ENCODE results near the gene GHRL. TPM values are rescaled to one million over a fixed set of nuclear protein-coding genes. Genes with fewer than 3 reads are reported as not detected.

Gene GHRL
- total and polyA plus RNA-seq, 2 donors (not counting 3 experiments of a cell fraction or from before 2014, with no cell fraction given), result not detected

DNA sequence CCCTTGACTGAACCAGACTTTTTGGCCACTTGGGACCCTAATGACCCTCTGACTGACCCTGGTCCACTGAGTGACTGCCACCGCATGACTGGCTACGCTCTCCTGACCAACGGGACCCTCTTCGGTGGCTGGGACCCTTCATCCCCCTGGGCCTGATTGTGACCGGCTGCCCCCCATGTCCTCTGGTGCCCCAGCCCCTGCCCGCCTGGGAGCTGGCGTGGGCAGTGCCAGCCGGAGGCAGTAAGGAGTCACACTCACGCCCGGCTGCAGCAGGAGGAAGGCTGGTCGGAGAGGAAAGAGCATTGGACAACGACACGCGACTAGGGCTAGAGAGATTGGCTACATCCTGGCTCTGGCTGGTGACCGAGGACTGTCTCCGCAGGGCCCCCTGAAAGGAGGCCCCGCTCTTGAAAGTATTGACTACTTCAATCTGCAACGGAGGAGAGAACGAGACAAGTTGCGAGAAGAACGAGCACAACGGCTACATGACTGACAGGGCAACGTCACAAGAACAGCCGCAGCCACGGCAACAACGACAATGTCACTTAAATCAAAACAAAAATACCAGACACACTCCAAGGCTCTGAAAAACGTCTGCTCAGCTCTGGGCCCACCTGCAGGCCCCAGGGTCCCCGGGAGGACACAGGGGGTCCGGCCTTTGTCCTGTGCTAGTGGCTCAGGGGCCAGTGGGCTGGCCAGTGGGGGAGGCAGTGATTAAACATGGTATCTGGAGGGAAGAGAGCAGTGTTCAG is 43.3 kb upstream of the GHRL start:
- Histone ChIP-seq H3K36me3 (ENCODE audit: control insufficient read depth in 2 of 2, extremely low read depth in 1 of 2, insufficient read depth in 2 of 2, low read length in 2 of 2) (no peaks in the 10 kb centered on the region), H4K20me1 (replicated peaks; ENCODE audit: control insufficient read depth, extremely low read depth, insufficient read depth, low read length) (no peaks in the 10 kb centered on the region), H3K9ac (replicated peaks; ENCODE audit: extremely low read depth, insufficient read depth, low read length) (no peak overlapping the region), H3K27me3 (ENCODE audit: control insufficient read depth in 2 of 2, insufficient read depth in 2 of 2, low read length in 2 of 2) (peaks cover under 1 to 2% of the 10 kb centered on the region in 2 experiments), H3K4me2 (ENCODE audit: insufficient read depth, low read length) (no peak overlapping the region), H2AFZ (ENCODE audit: low read depth, low read length) (no peak overlapping the region), H3K79me2 (ENCODE audit: control insufficient read depth, insufficient read depth, low read length) (no peaks in the 10 kb centered on the region), H3K4me3 (replicated peaks in 1 of 3; ENCODE audit: insufficient read depth in 1 of 3, low read depth in 1 of 3, low read length in 3 of 3) (no peak overlapping the region), H3K9me1 (replicated peaks; ENCODE audit: control insufficient read depth, extremely low read depth, insufficient read depth, low read length) (no peaks in the 10 kb centered on the region), H3K4me1 (ENCODE audit: control insufficient read depth, extremely low read depth, insufficient read depth, low read length) (no peaks in the 10 kb centered on the region), H3K27ac (ENCODE audit: insufficient read depth, low read depth, low read length) (no peak overlapping the region), H3K9me3 (replicated peaks; ENCODE audit: control insufficient read depth, insufficient read depth, low read length) (no peaks in the 10 kb centered on the region)
- dilution Hi-C loops (cut with MboI; ENCODE audit: extremely low pct_ligation_motif_present, low sequenced_read_pairs) (no loop called here), intact Hi-C loops (cut with micrococcal nuclease) (no loop called here)
- ChIA-PET POLR2A (no interaction called here), CTCF (interaction anchor here (1.0 to 1.9 kb wide), 2 partner anchors 15 to 390 kb away, joined by 3 to 5 read pairs; partner anchors contain the start of gene SEC13)
- no peak for DNase-seq (ENCODE audit: low read depth, low spot score)
- BruUV-seq (replicated peaks), result no TSS peak
- no peak for FAIRE-seq
- no peak for TF ChIP-seq MYC (IDR thresholded peaks at IDR 0.05; ENCODE audit: low read depth, low read length)
- TF ChIP-seq, protein P1, sequence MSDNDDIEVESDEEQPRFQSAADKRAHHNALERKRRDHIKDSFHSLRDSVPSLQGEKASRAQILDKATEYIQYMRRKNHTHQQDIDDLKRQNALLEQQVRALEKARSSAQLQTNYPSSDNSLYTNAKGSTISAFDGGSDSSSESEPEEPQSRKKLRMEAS (IDR thresholded peaks at IDR 0.05; ENCODE audit: insufficient read depth, insufficient read length), result no peak

DNA sequence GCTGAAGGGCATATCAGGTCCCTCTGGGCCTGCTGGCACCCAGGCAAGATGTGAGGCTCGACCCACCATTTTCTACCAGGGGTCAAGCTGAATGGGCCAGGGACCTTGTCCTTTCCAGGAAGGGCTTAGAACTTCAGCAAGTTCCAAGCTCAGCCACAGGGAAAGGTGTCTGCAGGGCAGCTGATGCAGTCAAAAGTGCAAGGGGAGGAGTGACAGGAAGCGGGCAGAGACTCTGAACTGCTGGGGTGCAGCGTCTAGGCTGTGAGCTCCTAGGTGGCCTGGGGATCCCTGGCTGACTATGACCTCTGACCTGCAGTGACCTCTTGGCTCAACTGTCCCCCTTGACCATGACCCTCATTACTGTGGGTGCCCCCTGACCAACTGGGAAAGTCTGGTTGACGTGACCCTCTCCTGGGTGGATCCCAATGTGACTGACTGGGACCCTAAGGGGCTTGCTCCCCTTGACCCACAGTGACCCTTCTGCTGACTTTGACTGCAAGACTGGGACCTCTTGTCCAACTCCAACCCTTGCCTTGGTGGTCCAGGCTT is 42.5 kb upstream of the GHRL start:
- Histone ChIP-seq H3K9ac (replicated peaks; ENCODE audit: extremely low read depth, insufficient read depth, low read length) (no peak overlapping the region), H3K9me1 (replicated peaks; ENCODE audit: control insufficient read depth, extremely low read depth, insufficient read depth, low read length) (no peaks in the 10 kb centered on the region), H3K4me1 (ENCODE audit: control insufficient read depth, extremely low read depth, insufficient read depth, low read length) (no peaks in the 10 kb centered on the region), H3K27me3 (ENCODE audit: control insufficient read depth in 2 of 2, insufficient read depth in 2 of 2, low read length in 2 of 2) (peaks cover 2 to 4% of the 10 kb centered on the region in 2 experiments), H3K27ac (ENCODE audit: insufficient read depth, low read depth, low read length) (no peak overlapping the region), H2AFZ (ENCODE audit: low read depth, low read length) (no peak overlapping the region), H3K79me2 (ENCODE audit: control insufficient read depth, insufficient read depth, low read length) (no peaks in the 10 kb centered on the region), H4K20me1 (replicated peaks; ENCODE audit: control insufficient read depth, extremely low read depth, insufficient read depth, low read length) (no peaks in the 10 kb centered on the region), H3K36me3 (ENCODE audit: control insufficient read depth in 2 of 2, extremely low read depth in 1 of 2, insufficient read depth in 2 of 2, low read length in 2 of 2) (no peaks in the 10 kb centered on the region), H3K9me3 (replicated peaks; ENCODE audit: control insufficient read depth, insufficient read depth, low read length) (no peaks in the 10 kb centered on the region), H3K4me3 (replicated peaks in 1 of 3; ENCODE audit: insufficient read depth in 1 of 3, low read depth in 1 of 3, low read length in 3 of 3) (no peak overlapping the region), H3K4me2 (ENCODE audit: insufficient read depth, low read length) (no peak overlapping the region)
- no TSS peak for BruUV-seq (replicated peaks)
- FAIRE-seq (no peak), DNase-seq (ENCODE audit: low read depth, low spot score) (no peak)
- CTCF ChIA-PET, result interaction anchor here (0.9 to 1.9 kb wide), 3 partner anchors 9 to 403 kb away, joined by 5 to 6 read pairs (median 5); no protein-coding TSS in a partner anchor
- POLR2A ChIA-PET, result no interaction called here
- intact Hi-C loops (cut with micrococcal nuclease), result no loop called here
- dilution Hi-C loops (cut with MboI; ENCODE audit: extremely low pct_ligation_motif_present, low sequenced_read_pairs), result no loop called here
- TF ChIP-seq, protein P2, sequence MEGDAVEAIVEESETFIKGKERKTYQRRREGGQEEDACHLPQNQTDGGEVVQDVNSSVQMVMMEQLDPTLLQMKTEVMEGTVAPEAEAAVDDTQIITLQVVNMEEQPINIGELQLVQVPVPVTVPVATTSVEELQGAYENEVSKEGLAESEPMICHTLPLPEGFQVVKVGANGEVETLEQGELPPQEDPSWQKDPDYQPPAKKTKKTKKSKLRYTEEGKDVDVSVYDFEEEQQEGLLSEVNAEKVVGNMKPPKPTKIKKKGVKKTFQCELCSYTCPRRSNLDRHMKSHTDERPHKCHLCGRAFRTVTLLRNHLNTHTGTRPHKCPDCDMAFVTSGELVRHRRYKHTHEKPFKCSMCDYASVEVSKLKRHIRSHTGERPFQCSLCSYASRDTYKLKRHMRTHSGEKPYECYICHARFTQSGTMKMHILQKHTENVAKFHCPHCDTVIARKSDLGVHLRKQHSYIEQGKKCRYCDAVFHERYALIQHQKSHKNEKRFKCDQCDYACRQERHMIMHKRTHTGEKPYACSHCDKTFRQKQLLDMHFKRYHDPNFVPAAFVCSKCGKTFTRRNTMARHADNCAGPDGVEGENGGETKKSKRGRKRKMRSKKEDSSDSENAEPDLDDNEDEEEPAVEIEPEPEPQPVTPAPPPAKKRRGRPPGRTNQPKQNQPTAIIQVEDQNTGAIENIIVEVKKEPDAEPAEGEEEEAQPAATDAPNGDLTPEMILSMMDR (IDR thresholded peaks at IDR 0.05; ENCODE audit: extremely low read depth in 1 of 2, insufficient read depth in 1 of 2, low read depth in 1 of 2, low read length in 2 of 2), result no peak
- no peak for TF ChIP-seq POLR2A (IDR thresholded peaks at IDR 0.05; ENCODE audit: low read depth, low read length)
- no peak for TF ChIP-seq EZH2 (IDR thresholded peaks at IDR 0.05; ENCODE audit: borderline replicate concordance, low read depth, low read length, severe bottlenecking)
- no peak for TF ChIP-seq GATA2 (IDR thresholded peaks at IDR 0.05; ENCODE audit: insufficient read depth, insufficient read length, low read depth, low read length)

Data from endothelial cell of umbilical vein (primary cell).